ENCODE data around the gene PARD3B. TPM values are rescaled to one million over a fixed set of nuclear protein-coding genes. Genes with fewer than 3 reads are reported as not detected.

PARD3B gene
- total and polyA plus RNA-seq, 8 donors, result 1.8 to 42.6 (median 15.1) TPM

GRCh38 chr2:204909791-204910190 lies 364.5 kb downstream of the PARD3B start:
- intact Hi-C loops (cut with DNase I; ENCODE audit: low total_unique reads), result no loop called here
- Histone ChIP-seq H3K9me3 (no peaks in the 10 kb centered on the region), H3K36me3 (no peaks in the 10 kb centered on the region), H3K4me3 (no peak overlapping the region), H3K27ac (no peak overlapping the region), H3K27me3 (no peaks in the 10 kb centered on the region), H3K4me1 (no peaks in the 10 kb centered on the region)
- no peak for DNase-seq
- WGBS, 5 donors, result 83 to 91% (median 87%) methylated on average over 2 of the region's 2 CpGs
- no peak for TF ChIP-seq POLR2A (IDR thresholded peaks at IDR 0.05)
- no peak for TF ChIP-seq POLR2AphosphoS5 (IDR thresholded peaks at IDR 0.05)
- no peak for TF ChIP-seq CTCF (IDR thresholded peaks at IDR 0.05)
- no peak for TF ChIP-seq EP300 (IDR thresholded peaks at IDR 0.05)

DNA sequence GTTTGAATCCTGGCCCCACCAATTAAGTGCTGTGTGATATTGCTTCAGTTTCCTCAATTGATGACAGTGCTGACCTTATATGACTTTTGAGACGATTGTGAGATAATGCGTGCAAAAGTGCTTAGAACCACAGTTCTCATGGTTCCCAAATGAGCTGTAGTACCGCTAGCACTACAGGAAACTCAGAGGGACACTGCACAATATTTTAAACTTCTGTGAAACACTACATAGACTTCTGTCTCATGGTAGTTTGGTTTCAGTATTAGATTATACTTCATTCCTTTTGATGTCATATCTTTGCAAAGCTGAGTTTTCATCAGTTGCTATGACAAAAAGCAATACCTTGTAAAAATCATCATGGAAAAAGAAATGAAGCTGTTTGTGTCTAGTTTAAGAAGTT lies 368.0 kb downstream of the PARD3B start:
- no peak for DNase-seq
- 78 to 86% (median 84%) methylated on average over 3 of the region's 3 CpGs for WGBS, 5 donors
- intact Hi-C loops (cut with DNase I; ENCODE audit: low total_unique reads), result no loop called here
- Histone ChIP-seq H3K4me3 (no peak overlapping the region), H3K27me3 (no peaks in the 10 kb centered on the region), H3K9me3 (no peaks in the 10 kb centered on the region), H3K27ac (no peak overlapping the region), H3K4me1 (no peaks in the 10 kb centered on the region), H3K36me3 (no peaks in the 10 kb centered on the region)
- TF ChIP-seq POLR2A (IDR thresholded peaks at IDR 0.05), result no peak
- TF ChIP-seq POLR2AphosphoS5 (IDR thresholded peaks at IDR 0.05), result no peak
- no peak for TF ChIP-seq EP300 (IDR thresholded peaks at IDR 0.05)

DNA sequence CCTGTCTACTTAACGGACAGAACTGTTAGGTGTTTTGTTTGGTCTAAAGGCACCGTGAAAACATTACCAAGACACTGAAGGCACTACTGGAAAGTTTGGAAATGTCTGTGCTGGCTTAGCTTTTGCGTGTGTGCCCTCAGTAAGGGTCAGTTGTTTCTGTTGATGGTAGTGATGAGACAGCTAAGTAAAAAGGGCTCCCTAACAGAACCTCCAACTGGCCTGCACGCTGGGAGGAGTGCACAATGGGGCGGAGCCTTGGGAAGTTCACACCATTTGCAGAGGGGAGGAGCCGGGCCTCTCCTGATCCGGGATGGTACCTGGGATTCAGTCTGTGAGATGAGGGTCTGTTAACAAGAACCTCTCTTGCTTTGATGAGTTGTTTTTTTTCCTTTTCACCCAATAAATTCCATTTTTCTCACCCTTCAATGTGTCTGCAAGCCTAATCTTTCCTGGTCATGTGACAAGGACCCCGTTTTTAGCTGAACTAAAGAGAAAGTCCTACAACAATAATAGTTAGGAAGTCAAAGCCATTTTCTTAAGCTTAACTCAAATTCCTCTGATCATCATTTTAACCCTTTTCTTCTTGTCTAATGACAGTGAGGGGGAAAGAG lies 368.7 kb downstream of the PARD3B start:
- Histone ChIP-seq H3K9me3 (no peaks in the 10 kb centered on the region), H3K4me3 (no peak overlapping the region), H3K36me3 (no peaks in the 10 kb centered on the region), H3K4me1 (no peaks in the 10 kb centered on the region), H3K27me3 (no peaks in the 10 kb centered on the region), H3K27ac (no peak overlapping the region)
- WGBS, 5 donors, result 93 to 94% (median 94%) methylated on average over 8 of the region's 8 CpGs
- TF ChIP-seq CTCF (IDR thresholded peaks at IDR 0.05) (no peak), EP300 (IDR thresholded peaks at IDR 0.05) (no peak), POLR2AphosphoS5 (IDR thresholded peaks at IDR 0.05) (no peak), POLR2A (IDR thresholded peaks at IDR 0.05) (no peak)
- DNase-seq, result no peak
- intact Hi-C loops (cut with DNase I; ENCODE audit: low total_unique reads), result no loop called here

GRCh38 chr2:204914708-204915107 lies 369.4 kb downstream of the PARD3B start:
- TF ChIP-seq POLR2A (IDR thresholded peaks at IDR 0.05) (no peak), EP300 (IDR thresholded peaks at IDR 0.05) (no peak), POLR2AphosphoS5 (IDR thresholded peaks at IDR 0.05) (no peak), CTCF (IDR thresholded peaks at IDR 0.05) (no peak)
- H3K27me3 ChIP-seq, result no peaks in the 10 kb centered on the region
- H3K9me3 ChIP-seq, result no peaks in the 10 kb centered on the region
- WGBS, 5 donors, result 93 to 98% (median 95%) methylated on average over 9 of the region's 9 CpGs
- H3K36me3 ChIP-seq, result no peaks in the 10 kb centered on the region
- H3K27ac ChIP-seq, result no peak overlapping the region
- no peaks in the 10 kb centered on the region for H3K4me1 ChIP-seq
- intact Hi-C loops (cut with DNase I; ENCODE audit: low total_unique reads), result no loop called here
- DNase-seq, result no peak
- no peak overlapping the region for H3K4me3 ChIP-seq

GRCh38 chr2:204917089-204917701 lies 371.9 kb downstream of the PARD3B start:
- Histone ChIP-seq H3K36me3 (no peaks in the 10 kb centered on the region), H3K4me3 (no peak overlapping the region), H3K9me3 (no peaks in the 10 kb centered on the region), H3K4me1 (no peaks in the 10 kb centered on the region), H3K27me3 (no peaks in the 10 kb centered on the region), H3K27ac (no peak overlapping the region)
- DNase-seq, result no peak
- intact Hi-C loops (cut with DNase I; ENCODE audit: low total_unique reads), result no loop called here
- TF ChIP-seq EP300 (IDR thresholded peaks at IDR 0.05) (no peak), POLR2A (IDR thresholded peaks at IDR 0.05) (no peak), POLR2AphosphoS5 (IDR thresholded peaks at IDR 0.05) (no peak), CTCF (IDR thresholded peaks at IDR 0.05) (no peak)
- WGBS, 5 donors, result 88 to 92% (median 89%) methylated on average over 2 of the region's 2 CpGs

All from stomach (tissue), 9 donors.